Progenitor cell of endocrine pancreas (in vitro differentiated cells): ENCODE results near the gene ABCA7. TPM values are rescaled to one million over a fixed set of nuclear protein-coding genes. Genes with fewer than 3 reads are reported as not detected.
A peak's percentile ranks its signal among the peaks of the same experiment; 100 is the strongest.

Experiments used
- DNase-seq: peaks from one replicate; pipeline ENCODE4 v3.0.0; 2021; ENCODE audit warnings: low spot score; ENCODE audit not compliant: unreplicated experiment
- H3K27ac Mint-ChIP-seq: 2 replicates; pipeline ENCODE4 v1.8.0; 2021; ENCODE audit warnings: mild to moderate bottlenecking, moderate library complexity, mixed read lengths
- H3K27me3 Mint-ChIP-seq: 2 replicates; pipeline ENCODE4 v1.8.0; 2021; ENCODE audit warnings: mixed read lengths
- H3K36me3 Mint-ChIP-seq: 2 replicates; pipeline ENCODE4 v1.8.0; 2022; ENCODE audit warnings: mixed read lengths; ENCODE audit not compliant: insufficient read depth
- H3K4me1 Mint-ChIP-seq: 2 replicates; pipeline ENCODE4 v1.8.0; 2021; ENCODE audit warnings: low read depth, mixed read lengths
- H3K4me3 Mint-ChIP-seq: 2 replicates; pipeline ENCODE4 v1.8.0; 2021; ENCODE audit warnings: low read depth, mild to moderate bottlenecking, moderate library complexity, mixed read lengths
- H3K9me3 Mint-ChIP-seq: 2 replicates; pipeline ENCODE4 v1.8.0; 2021; ENCODE audit warnings: low read depth, mixed read lengths
- long read RNA-seq: library from polyadenylated mRNA; unstranded; transcript quantifications from one replicate; pipeline ENCODE4 v2.0.0, GENCODE V29; 2020
- total RNA-seq: library from RNA; stranded (reverse); gene quantifications from 2 replicates; pipeline ENCODE4 v1.2.1, GENCODE V29; 2021
- TF ChIP-seq, protein P1 (sequence below): fragments of 200-600 bp; sonication (generic); IDR thresholded peaks from one replicate; pipeline ENCODE4 v1.5.0; 2021; ENCODE audit warnings: antibody characterized with exemption, mild to moderate bottlenecking; ENCODE audit not compliant: unreplicated experiment

Gene ABCA7, protein sequence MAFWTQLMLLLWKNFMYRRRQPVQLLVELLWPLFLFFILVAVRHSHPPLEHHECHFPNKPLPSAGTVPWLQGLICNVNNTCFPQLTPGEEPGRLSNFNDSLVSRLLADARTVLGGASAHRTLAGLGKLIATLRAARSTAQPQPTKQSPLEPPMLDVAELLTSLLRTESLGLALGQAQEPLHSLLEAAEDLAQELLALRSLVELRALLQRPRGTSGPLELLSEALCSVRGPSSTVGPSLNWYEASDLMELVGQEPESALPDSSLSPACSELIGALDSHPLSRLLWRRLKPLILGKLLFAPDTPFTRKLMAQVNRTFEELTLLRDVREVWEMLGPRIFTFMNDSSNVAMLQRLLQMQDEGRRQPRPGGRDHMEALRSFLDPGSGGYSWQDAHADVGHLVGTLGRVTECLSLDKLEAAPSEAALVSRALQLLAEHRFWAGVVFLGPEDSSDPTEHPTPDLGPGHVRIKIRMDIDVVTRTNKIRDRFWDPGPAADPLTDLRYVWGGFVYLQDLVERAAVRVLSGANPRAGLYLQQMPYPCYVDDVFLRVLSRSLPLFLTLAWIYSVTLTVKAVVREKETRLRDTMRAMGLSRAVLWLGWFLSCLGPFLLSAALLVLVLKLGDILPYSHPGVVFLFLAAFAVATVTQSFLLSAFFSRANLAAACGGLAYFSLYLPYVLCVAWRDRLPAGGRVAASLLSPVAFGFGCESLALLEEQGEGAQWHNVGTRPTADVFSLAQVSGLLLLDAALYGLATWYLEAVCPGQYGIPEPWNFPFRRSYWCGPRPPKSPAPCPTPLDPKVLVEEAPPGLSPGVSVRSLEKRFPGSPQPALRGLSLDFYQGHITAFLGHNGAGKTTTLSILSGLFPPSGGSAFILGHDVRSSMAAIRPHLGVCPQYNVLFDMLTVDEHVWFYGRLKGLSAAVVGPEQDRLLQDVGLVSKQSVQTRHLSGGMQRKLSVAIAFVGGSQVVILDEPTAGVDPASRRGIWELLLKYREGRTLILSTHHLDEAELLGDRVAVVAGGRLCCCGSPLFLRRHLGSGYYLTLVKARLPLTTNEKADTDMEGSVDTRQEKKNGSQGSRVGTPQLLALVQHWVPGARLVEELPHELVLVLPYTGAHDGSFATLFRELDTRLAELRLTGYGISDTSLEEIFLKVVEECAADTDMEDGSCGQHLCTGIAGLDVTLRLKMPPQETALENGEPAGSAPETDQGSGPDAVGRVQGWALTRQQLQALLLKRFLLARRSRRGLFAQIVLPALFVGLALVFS (N-terminal part only)
- total RNA-seq, result 54.6 and 57.3 TPM in 2 replicates
- long read RNA-seq, partial matches to known transcripts, result 4 of 5 reads
- long read RNA-seq, other reads (novel, unspliced or antisense), result 1 of 5 reads

DNA sequence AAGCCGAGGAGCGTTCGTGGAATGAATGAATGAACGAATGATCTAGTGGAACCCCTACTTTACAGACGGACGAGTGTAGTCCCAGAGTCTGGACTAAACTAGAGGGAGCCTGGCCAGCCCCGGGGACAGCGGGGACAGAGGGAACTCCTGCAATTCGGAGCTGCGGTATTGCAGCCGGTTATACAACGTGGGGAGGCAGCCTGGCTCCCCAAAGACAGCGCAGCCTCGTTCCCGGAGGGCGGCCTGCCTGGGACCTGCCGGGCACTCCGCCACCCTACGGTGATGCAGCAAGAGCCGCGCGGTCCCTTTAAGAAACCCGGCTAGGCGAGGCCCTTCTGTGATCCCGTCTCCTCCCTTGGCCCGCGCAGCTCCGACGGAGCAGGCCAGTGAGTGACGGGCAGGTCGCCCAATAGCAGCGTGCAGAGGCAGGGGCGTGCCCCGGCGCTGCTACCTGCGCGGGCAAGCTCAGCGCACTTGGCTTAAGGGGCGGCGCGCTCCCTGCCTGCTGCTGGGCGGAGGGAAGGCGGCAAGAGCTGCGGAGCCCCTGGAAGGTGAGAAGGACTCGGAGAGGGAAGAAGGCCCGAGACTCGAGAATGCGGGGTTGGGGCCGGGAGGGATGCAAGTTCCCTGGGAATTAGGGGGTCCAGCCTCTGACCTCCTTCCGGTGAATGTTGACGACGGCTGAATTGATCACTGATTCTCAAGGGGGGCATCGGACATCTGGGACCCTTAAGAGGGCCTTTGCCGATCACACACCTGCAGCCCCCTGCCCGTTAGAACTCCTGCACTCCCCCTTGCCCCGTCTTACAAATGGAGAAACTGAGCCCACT lies at the start of gene ABCA7:
ABCA7 (plus strand) TSS at position 462 of the 830 bp plus-strand sequence. CDS start 1,255 bp downstream, outside the sequence.
- Mint-ChIP-seq H3K27me3 (no peaks in the 10 kb centered on the region), H3K4me3 (peak within 1 kb of the TSS; percentile 82), H3K36me3 (peaks cover 16% of the 10 kb centered on the region), H3K9me3 (no peaks in the 10 kb centered on the region), H3K4me1 (peaks cover 7% of the 10 kb centered on the region), H3K27ac (peak within 1 kb of the TSS; percentile 95)
- TF ChIP-seq, protein P1, sequence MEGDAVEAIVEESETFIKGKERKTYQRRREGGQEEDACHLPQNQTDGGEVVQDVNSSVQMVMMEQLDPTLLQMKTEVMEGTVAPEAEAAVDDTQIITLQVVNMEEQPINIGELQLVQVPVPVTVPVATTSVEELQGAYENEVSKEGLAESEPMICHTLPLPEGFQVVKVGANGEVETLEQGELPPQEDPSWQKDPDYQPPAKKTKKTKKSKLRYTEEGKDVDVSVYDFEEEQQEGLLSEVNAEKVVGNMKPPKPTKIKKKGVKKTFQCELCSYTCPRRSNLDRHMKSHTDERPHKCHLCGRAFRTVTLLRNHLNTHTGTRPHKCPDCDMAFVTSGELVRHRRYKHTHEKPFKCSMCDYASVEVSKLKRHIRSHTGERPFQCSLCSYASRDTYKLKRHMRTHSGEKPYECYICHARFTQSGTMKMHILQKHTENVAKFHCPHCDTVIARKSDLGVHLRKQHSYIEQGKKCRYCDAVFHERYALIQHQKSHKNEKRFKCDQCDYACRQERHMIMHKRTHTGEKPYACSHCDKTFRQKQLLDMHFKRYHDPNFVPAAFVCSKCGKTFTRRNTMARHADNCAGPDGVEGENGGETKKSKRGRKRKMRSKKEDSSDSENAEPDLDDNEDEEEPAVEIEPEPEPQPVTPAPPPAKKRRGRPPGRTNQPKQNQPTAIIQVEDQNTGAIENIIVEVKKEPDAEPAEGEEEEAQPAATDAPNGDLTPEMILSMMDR, result no peak
- DNase-seq, result peak; percentile 100

DNA sequence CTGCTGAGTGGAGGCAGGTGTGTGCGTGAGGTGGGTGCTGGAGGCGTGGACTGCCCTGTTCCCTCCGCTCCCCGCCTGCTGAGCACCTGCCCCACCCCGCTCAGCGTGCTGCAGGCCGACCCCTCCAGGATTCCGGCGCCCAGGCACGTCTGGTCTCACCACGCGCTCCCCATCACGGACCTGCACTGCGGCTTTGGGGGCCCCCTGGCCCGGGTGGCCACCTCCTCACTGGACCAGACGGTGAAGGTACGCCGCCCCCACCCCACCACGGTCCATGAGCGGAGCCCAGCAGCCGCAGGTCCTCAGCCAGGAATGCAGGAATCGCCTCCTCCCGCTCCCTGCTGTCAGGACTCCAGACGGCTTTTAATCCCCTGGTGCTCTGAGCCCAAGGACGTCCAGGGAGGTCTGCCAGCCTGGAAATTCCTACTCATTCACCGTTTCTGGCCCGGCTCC lies 49.8 kb upstream of the ABCA7 start:
- no peak overlapping the region for H3K4me3 Mint-ChIP-seq
- no peak for DNase-seq
- no peaks in the 10 kb centered on the region for H3K4me1 Mint-ChIP-seq
- TF ChIP-seq, protein P1, result no peak
- peaks cover 9% of the 10 kb centered on the region for H3K36me3 Mint-ChIP-seq
- H3K27ac Mint-ChIP-seq, result no peak overlapping the region
- H3K9me3 Mint-ChIP-seq, result no peaks in the 10 kb centered on the region
- no peaks in the 10 kb centered on the region for H3K27me3 Mint-ChIP-seq

DNA sequence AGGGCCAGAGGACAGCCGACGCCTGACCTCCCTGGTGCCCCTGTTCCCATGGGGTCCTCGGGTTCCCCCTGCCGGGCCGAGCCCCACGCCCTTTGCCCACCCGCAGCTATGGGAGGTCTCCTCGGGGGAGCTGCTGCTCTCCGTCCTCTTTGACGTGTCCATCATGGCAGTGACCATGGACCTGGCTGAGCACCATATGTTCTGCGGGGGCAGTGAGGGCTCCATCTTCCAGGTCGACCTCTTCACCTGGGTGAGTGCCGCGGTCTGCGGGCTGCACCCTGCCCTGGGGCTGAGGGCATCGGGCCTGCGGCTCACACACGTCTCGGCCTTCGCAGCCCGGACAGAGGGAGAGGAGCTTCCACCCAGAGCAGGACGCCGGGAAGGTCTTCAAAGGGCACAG lies 49.2 kb upstream of the ABCA7 start:
- no peak for DNase-seq
- peaks cover 9% of the 10 kb centered on the region for H3K36me3 Mint-ChIP-seq
- no peaks in the 10 kb centered on the region for H3K9me3 Mint-ChIP-seq
- H3K27ac Mint-ChIP-seq, result no peak overlapping the region
- no peak overlapping the region for H3K4me3 Mint-ChIP-seq
- H3K4me1 Mint-ChIP-seq, result no peaks in the 10 kb centered on the region
- TF ChIP-seq, protein P1, result no peak
- H3K27me3 Mint-ChIP-seq, result no peaks in the 10 kb centered on the region

DNA sequence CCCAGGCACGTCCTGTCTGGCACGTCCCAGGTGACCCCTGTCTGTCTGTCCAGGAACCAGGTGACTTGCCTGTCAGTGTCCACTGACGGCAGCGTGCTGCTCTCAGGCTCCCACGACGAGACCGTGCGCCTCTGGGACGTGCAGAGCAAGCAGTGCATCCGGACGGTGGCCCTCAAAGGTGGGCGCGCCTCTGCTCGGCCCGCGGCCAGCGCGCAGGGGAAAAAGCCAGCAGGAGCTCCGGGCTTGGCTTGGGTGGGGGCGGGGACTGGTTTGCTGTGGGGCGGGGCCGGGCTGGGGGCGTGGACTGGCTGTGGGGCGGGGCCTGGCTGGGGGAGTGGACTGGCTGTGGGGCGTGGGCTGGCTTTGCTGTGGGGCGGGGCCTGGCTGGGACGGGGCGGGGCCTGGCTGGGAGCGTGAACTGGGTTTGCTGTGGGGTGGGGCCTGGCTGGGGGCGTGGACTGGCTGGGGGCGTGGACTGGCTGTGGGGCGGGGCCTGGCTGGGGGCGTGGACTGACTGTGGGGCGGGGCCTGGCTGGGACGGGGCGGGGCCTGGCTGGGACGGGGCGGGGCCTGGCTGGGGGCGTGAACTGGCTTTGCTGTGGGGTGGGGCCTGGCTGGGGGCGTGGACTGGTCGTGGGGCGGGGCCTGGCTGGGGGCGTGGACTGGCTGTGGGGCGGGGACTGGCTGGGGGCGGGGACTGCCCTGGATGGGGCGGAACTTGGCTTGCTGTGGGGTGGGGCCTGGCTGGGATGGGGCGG lies 48.6 kb upstream of the ABCA7 start:
- no peaks in the 10 kb centered on the region for H3K9me3 Mint-ChIP-seq
- peaks cover 9% of the 10 kb centered on the region for H3K36me3 Mint-ChIP-seq
- H3K27me3 Mint-ChIP-seq, result peaks cover under 1% of the 10 kb centered on the region
- no peak for DNase-seq
- no peaks in the 10 kb centered on the region for H3K4me1 Mint-ChIP-seq
- TF ChIP-seq, protein P1, result no peak
- H3K27ac Mint-ChIP-seq, result no peak overlapping the region
- H3K4me3 Mint-ChIP-seq, result no peak overlapping the region
